Adrenal gland (tissue), 5 donors: ENCODE results near the gene DPP6.

Experiments used
- POLR2A ChIP-seq, 2 donors: fragments of 450-650 bp; IDR thresholded peaks; one replicate each; pipeline ENCODE4 v1.6.1; 2017; ENCODE audit warnings: antibody characterized with exemption in 2 of 2, mild to moderate bottlenecking in 2 of 2, moderate library complexity in 1 of 2
- TF ChIP-seq, protein P1 (sequence below), 6 experiments: fragments of 450-650 bp in 4 of 6; fragments of 200-600 bp in 2 of 6; sonication (generic) in 1 of 6; IDR thresholded peaks; 1 replicate in 5 of 6; 2 replicates in 1 of 6; pipeline versions ENCODE4 v1.5.1 to v1.8.0; 2016 to 2021; ENCODE audit warnings: antibody characterized with exemption in 6 of 6, mild to moderate bottlenecking in 2 of 6, moderate library complexity in 1 of 6
- donor health status: DM: no; HTN: no; CAD: no.

DNA sequence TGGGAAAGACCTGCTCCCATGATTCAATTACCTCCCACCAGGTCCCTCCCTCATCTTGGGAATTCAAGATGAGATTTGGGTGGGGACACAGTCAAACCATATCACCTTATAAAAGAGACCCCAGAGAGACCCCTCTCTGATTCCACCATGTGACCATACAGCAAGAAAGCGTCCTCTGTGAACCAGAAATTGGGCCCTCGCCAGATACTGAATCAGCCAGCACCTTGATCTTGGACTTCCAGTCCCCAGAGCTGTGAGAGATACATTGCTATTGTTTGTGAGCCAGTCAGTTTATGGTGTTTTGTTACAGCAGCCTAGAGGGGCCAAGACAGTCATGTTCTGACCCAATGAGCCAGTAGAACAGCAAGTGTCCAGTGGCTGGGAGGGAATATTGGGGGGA, 718.2 kb downstream of the DPP6 start:
- TF ChIP-seq, protein P1, sequence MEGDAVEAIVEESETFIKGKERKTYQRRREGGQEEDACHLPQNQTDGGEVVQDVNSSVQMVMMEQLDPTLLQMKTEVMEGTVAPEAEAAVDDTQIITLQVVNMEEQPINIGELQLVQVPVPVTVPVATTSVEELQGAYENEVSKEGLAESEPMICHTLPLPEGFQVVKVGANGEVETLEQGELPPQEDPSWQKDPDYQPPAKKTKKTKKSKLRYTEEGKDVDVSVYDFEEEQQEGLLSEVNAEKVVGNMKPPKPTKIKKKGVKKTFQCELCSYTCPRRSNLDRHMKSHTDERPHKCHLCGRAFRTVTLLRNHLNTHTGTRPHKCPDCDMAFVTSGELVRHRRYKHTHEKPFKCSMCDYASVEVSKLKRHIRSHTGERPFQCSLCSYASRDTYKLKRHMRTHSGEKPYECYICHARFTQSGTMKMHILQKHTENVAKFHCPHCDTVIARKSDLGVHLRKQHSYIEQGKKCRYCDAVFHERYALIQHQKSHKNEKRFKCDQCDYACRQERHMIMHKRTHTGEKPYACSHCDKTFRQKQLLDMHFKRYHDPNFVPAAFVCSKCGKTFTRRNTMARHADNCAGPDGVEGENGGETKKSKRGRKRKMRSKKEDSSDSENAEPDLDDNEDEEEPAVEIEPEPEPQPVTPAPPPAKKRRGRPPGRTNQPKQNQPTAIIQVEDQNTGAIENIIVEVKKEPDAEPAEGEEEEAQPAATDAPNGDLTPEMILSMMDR (IDR thresholded peaks at IDR 0.05) = no peak
- TF ChIP-seq POLR2A (IDR thresholded peaks at IDR 0.05) = no peak
